Pancreas (tissue), 10 donors: ENCODE data around the gene ANGPTL7. TPM values are rescaled to one million over a fixed set of nuclear protein-coding genes. Genes with fewer than 3 reads are reported as not detected.

ENCODE experiments used
- ATAC-seq, 4 donors: fragments of 200-7000 bp; cut with Tn5 transposase; one replicate each; pipeline versions ENCODE4 v1.8.0 to v1.9.1; 2020; ENCODE audit warnings: mild to moderate bottlenecking in 4 of 4, moderate library complexity in 4 of 4
- DNase-seq, 6 donors: peaks; one replicate each; pipeline ENCODE4 v3.0.0-alpha.2; 2020
- FAIRE-seq: peaks from 2 replicates; lab custom pipeline; 2012; peaks lifted over from hg19 to GRCh38; lab: Jason Lieb, UNC
- H3K27ac ChIP-seq, 4 donors: fragments of 200-600 bp; sonication (generic); 1 replicate in 3 of 4; 2 replicates in 1 of 4; pipeline versions ENCODE4 v1.5.0 to v1.8.0; 2020
- H3K27me3 ChIP-seq, 4 donors: fragments of 200-600 bp; one replicate each; pipeline ENCODE4 v1.8.0; 2021
- H3K36me3 ChIP-seq, 3 donors: fragments of 200-600 bp; sonication (generic) in 1 of 3; one replicate each; pipeline versions ENCODE4 v1.5.0 to v1.8.0; 2020 to 2021
- H3K4me1 ChIP-seq, 3 donors: fragments of 200-600 bp; one replicate each; pipeline ENCODE4 v1.8.0; 2021
- H3K4me3 ChIP-seq, 4 donors: fragments of 200-600 bp; sonication (generic) in 2 of 4; one replicate each; pipeline versions ENCODE4 v1.5.0 to v1.8.0; 2020 to 2021
- H3K9me3 ChIP-seq, 4 donors: fragments of 200-600 bp; one replicate each; pipeline ENCODE4 v1.8.0; 2021
- CTCF ChIP-seq, 4 donors: fragments of 200-600 bp; sonication (generic) in 3 of 4; IDR thresholded peaks; one replicate each; pipeline versions ENCODE4 v1.5.0 to v1.8.0; 2021; ENCODE audit warnings: antibody characterized with exemption in 4 of 4
- WGBS, 2 donors: extraction: QIAGEN DNeasy Blood & Tissue Kit; methylation state at CpG; one replicate each; pipeline ENCODE4 v1.1.7; 2013; 5-methylcytosine and 5-hydroxymethylcytosine counted together
- intact Hi-C, 3 donors: fragments of 100-400 bp; cut with DNase I; formaldehyde crosslinking; loops; one replicate each; pipeline versions ENCODE4 v1.11.1 to v1.14.2; 2022
- polyA plus RNA-seq, 2 donors: library from polyadenylated mRNA; stranded (reverse); fragments of 200-250 nt; gene quantifications; one replicate each; pipeline ENCODE4 v1.2.3, GENCODE V29; 2013
- total RNA-seq, 6 donors: library from RNA; stranded (reverse); fragmentation: NEBNext Ultra II Directional in 4 of 6; extraction: Animal tissue kit (Norgen Biotek cat#: 25700) in 4 of 6; gene quantifications; one replicate each; pipeline versions ENCODE4 v1.2.1 to v1.2.4, GENCODE V29; 2021 to 2023
- donor health status: healthy with polysubstance abuse.
- donor health status: DM: no; HTN: no; CAD: no; lungs with moderate emphysema.
- donor health status: DM: no; HTN: no; CAD: no.
- donor health status: control.
- donor health status: control.
- donor health status: Bipolar disorder and iron deficiency.
- donor health status: DM: yes; HTN: yes; CAD: no.
- donor health status: DM: no; HTN: no; CAD: no.
- donor health status: DM: no; HTN: no; CAD: no.
- donor health status: DM: yes; HTN: yes; CAD: no.

The ANGPTL7 gene
- total and polyA plus RNA-seq, 8 donors = 0.09 to 0.63 (median 0.22) TPM; not detected in 2

GRCh38 chr1:11144570-11145256, 44.4 kb upstream of the ANGPTL7 start:
- no peak for TF ChIP-seq CTCF (IDR thresholded peaks at IDR 0.05)
- H3K36me3 ChIP-seq = peaks cover 0 to 51% (median 12%) of the 10 kb centered on the region in 3 donors
- no peak overlapping the region for H3K27ac ChIP-seq
- no peak overlapping the region for H3K4me3 ChIP-seq
- ATAC-seq (no peak), DNase-seq (no peak), FAIRE-seq (no peak)
- intact Hi-C loops = no loop called here
- WGBS, 2 donors = 80% methylated on average over 12 of the region's 12 CpGs
- H3K9me3 ChIP-seq = no peaks in the 10 kb centered on the region
- no peaks in the 10 kb centered on the region for H3K4me1 ChIP-seq
- no peaks in the 10 kb centered on the region for H3K27me3 ChIP-seq

GRCh38 chr1:11145741-11146140, 43.4 kb upstream of the ANGPTL7 start:
- no peak overlapping the region for H3K27ac ChIP-seq
- FAIRE-seq (no peak), DNase-seq (no peak), ATAC-seq (no peak)
- no peak overlapping the region for H3K4me3 ChIP-seq
- peaks cover 0 to 56% (median 12%) of the 10 kb centered on the region in 3 donors for H3K36me3 ChIP-seq
- 87 to 92% methylated on average over 6 of the region's 6 CpGs for WGBS, 2 donors
- H3K27me3 ChIP-seq = no peaks in the 10 kb centered on the region
- intact Hi-C loops = no loop called here
- no peaks in the 10 kb centered on the region for H3K9me3 ChIP-seq
- H3K4me1 ChIP-seq = no peaks in the 10 kb centered on the region
- TF ChIP-seq CTCF (IDR thresholded peaks at IDR 0.05) = no peak

- Histone ChIP-seq H3K27ac (no peak overlapping the region), H3K4me1 (no peaks in the 10 kb centered on the region), H3K27me3 (no peaks in the 10 kb centered on the region), H3K4me3 (no peak overlapping the region), H3K36me3 (peaks cover 0 to 56% (median 12%) of the 10 kb centered on the region in 3 donors), H3K9me3 (no peaks in the 10 kb centered on the region)
- intact Hi-C loops = no loop called here
- FAIRE-seq = no peak
- DNase-seq = no peak
- WGBS, 2 donors = 89 to 93% methylated on average over 4 of the region's 4 CpGs
- no peak for TF ChIP-seq CTCF (IDR thresholded peaks at IDR 0.05)
- no peak for ATAC-seq
Observed at GRCh38 chr1:11147197-11147770, 41.9 kb upstream of the ANGPTL7 start.

- Histone ChIP-seq H3K27me3 (no peaks in the 10 kb centered on the region), H3K36me3 (peaks cover 0 to 35% (median 4%) of the 10 kb centered on the region in 3 donors), H3K4me3 (no peak overlapping the region), H3K9me3 (no peaks in the 10 kb centered on the region), H3K27ac (no peak overlapping the region), H3K4me1 (no peaks in the 10 kb centered on the region)
- DNase-seq (no peak), ATAC-seq (no peak), FAIRE-seq (no peak)
- intact Hi-C loops = no loop called here
- no peak for TF ChIP-seq CTCF (IDR thresholded peaks at IDR 0.05)
- WGBS, 2 donors = 70 to 80% methylated on average over 3 of the region's 3 CpGs
Observed at GRCh38 chr1:11150326-11150725, 38.8 kb upstream of the ANGPTL7 start.

- WGBS, 2 donors = 69 to 72% methylated on average over 5 of the region's 5 CpGs
- DNase-seq (no peak), FAIRE-seq (no peak), ATAC-seq (no peak)
- Histone ChIP-seq H3K27me3 (no peaks in the 10 kb centered on the region), H3K9me3 (no peaks in the 10 kb centered on the region), H3K27ac (no peak overlapping the region), H3K36me3 (peaks cover 0 to 33% (median 4%) of the 10 kb centered on the region in 3 donors), H3K4me1 (no peaks in the 10 kb centered on the region), H3K4me3 (no peak overlapping the region)
- intact Hi-C loops = no loop called here
- TF ChIP-seq CTCF (IDR thresholded peaks at IDR 0.05) = no peak
Observed at GRCh38 chr1:11151114-11151513, 38.0 kb upstream of the ANGPTL7 start.
